ENCODE data around the gene MIEF1.

Gene MIEF1

GRCh38 chr22:39556970-39557841 lies 55.1 kb downstream of the MIEF1 start:
- peak; percentile 32 for DNase-seq (ENCODE audit: low read depth)

GRCh38 chr22:39558254-39558727 lies 56.2 kb downstream of the MIEF1 start:
- no peak for DNase-seq (ENCODE audit: low read depth)

- DNase-seq (ENCODE audit: low read depth) = no peak
Observed at GRCh38 chr22:39558950-39559349, 56.9 kb downstream of the MIEF1 start.

GRCh38 chr22:39559456-39560105 lies 57.5 kb downstream of the MIEF1 start:
- DNase-seq (ENCODE audit: low read depth) = no peak

GRCh38 chr22:39560127-39560526 lies 58.0 kb downstream of the MIEF1 start:
- DNase-seq (ENCODE audit: low read depth) = no peak

- DNase-seq (ENCODE audit: low read depth) = no peak
Observed at GRCh38 chr22:39562839-39563489, 60.9 kb downstream of the MIEF1 start.

- no peak for DNase-seq (ENCODE audit: low read depth)
Observed at GRCh38 chr22:39563571-39564428, 61.7 kb downstream of the MIEF1 start.

- no peak for DNase-seq (ENCODE audit: low read depth)
Observed at GRCh38 chr22:39565414-39565944, 63.4 kb downstream of the MIEF1 start.

- DNase-seq (ENCODE audit: low read depth) = peak; percentile 8
Observed at GRCh38 chr22:39567135-39567946, 65.3 kb downstream of the MIEF1 start.
